Activated naive CD8-positive, alpha-beta T cell treated with anti-CD3 and anti-CD28 coated beads, Interleukin-2, amount 10 ng/mL, durations not matched to agents 7 days and 5 days (primary cell): ENCODE results near the gene MRPL55. TPM values are rescaled to one million over a fixed set of nuclear protein-coding genes. Genes with fewer than 3 reads are reported as not detected.

ENCODE experiments used
- ATAC-seq: fragments of 150-1000 bp; cut with Tn5 transposase; one replicate; pipeline ENCODE4 v1.10.0; 2021; ENCODE audit warnings: low read depth, moderate library complexity
- POLR2A ChIA-PET: fragments of 350-600 bp; sonication (Branson Sonifier 250); formaldehyde crosslinking; loops from one replicate; lab custom pipeline; 2021; ENCODE audit warnings: antibody characterized with exemption; lab: Charles Lee
- DNase-seq: peaks from one replicate; pipeline ENCODE4 v3.0.0; 2021
- H3K27ac Mint-ChIP-seq: one replicate; pipeline ENCODE4 v1.8.0; 2022; ENCODE audit warnings: mild to moderate bottlenecking, mixed read lengths
- H3K27me3 Mint-ChIP-seq: one replicate; pipeline ENCODE4 v1.8.0; 2022; ENCODE audit warnings: mild to moderate bottlenecking, moderate library complexity, mixed read lengths
- H3K36me3 Mint-ChIP-seq: one replicate; pipeline ENCODE4 v1.8.0; 2021; ENCODE audit warnings: mild to moderate bottlenecking, mixed read lengths
- H3K4me1 Mint-ChIP-seq: one replicate; pipeline ENCODE4 v1.8.0; 2021; ENCODE audit warnings: mixed read lengths
- H3K4me3 Mint-ChIP-seq: one replicate; pipeline ENCODE4 v1.8.0; 2022; ENCODE audit warnings: mild to moderate bottlenecking, moderate library complexity, mixed read lengths
- H3K9me3 Mint-ChIP-seq: one replicate; pipeline ENCODE4 v1.8.0; 2021; ENCODE audit warnings: mixed read lengths
- microRNA-seq: library from miRNA; unstranded; fragments of <30 nt; microRNA quantifications from one replicate; pipeline ENCODE4 v1.2.0, GENCODE V29; 2022
- total RNA-seq, 2 experiments: library from RNA; stranded (reverse); gene quantifications; one replicate each; pipeline ENCODE4 v1.2.3, GENCODE V29; 2021

The MRPL55 gene
- total RNA-seq, 2 experiments from 2014 or later, result 53.6 to 53.7 TPM

GRCh38 chr1:228062085-228062791 lies 46.9 kb downstream of the MRPL55 start:
- DNase-seq (no peak), ATAC-seq (no peak)
- Mint-ChIP-seq H3K36me3 (no peaks in the 10 kb centered on the region), H3K9me3 (no peaks in the 10 kb centered on the region), H3K4me1 (peaks cover 3% of the 10 kb centered on the region), H3K27me3 (peaks cover 34% of the 10 kb centered on the region), H3K27ac (no peak overlapping the region), H3K4me3 (no peak overlapping the region)
- POLR2A ChIA-PET, result no interaction called here

GRCh38 chr1:228061411-228062084 lies 47.6 kb downstream of the MRPL55 start:
- ATAC-seq, result no peak
- Mint-ChIP-seq H3K27me3 (peaks cover 33% of the 10 kb centered on the region), H3K36me3 (no peaks in the 10 kb centered on the region), H3K4me3 (no peak overlapping the region), H3K4me1 (peaks cover 1% of the 10 kb centered on the region), H3K27ac (no peak overlapping the region), H3K9me3 (no peaks in the 10 kb centered on the region)
- no peak for DNase-seq
- POLR2A ChIA-PET, result interaction anchor here (0.7 kb wide), 1 partner anchor 141 kb away, joined by 3 read pairs; no protein-coding TSS in a partner anchor

GRCh38 chr1:228060458-228061190 lies 48.5 kb downstream of the MRPL55 start:
- no peak for ATAC-seq

GRCh38 chr1:228059634-228060457 lies 49.3 kb downstream of the MRPL55 start:
- peak; percentile 70 for ATAC-seq
- Mint-ChIP-seq H3K36me3 (no peaks in the 10 kb centered on the region), H3K9me3 (no peaks in the 10 kb centered on the region), H3K27ac (peak overlapping the region; percentile 38), H3K4me3 (peak overlapping the region; percentile 73), H3K4me1 (peaks cover 1% of the 10 kb centered on the region), H3K27me3 (peaks cover 44% of the 10 kb centered on the region)
- POLR2A ChIA-PET, result interaction anchor here (0.8 to 1.8 kb wide), 2 partner anchors 22 to 23 kb away, joined by 3 to 4 read pairs; partner anchors contain the start of gene ARF1
- peak; percentile 83 for DNase-seq

More at GRCh38 chr1:228060458-228061190, 48.5 kb downstream of the MRPL55 start:
- Mint-ChIP-seq H3K27ac (no peak overlapping the region), H3K4me1 (peaks cover 1% of the 10 kb centered on the region), H3K9me3 (no peaks in the 10 kb centered on the region), H3K4me3 (peak overlapping the region; percentile 73), H3K27me3 (peaks cover 41% of the 10 kb centered on the region), H3K36me3 (no peaks in the 10 kb centered on the region)
- POLR2A ChIA-PET, result interaction anchor here (0.7 to 0.8 kb wide), 2 partner anchors 21 to 140 kb away, joined by 3 read pairs; no protein-coding TSS in a partner anchor
- no peak for DNase-seq

- H3K27me3 Mint-ChIP-seq, result peaks cover 46% of the 10 kb centered on the region
- DNase-seq (peak; percentile 68), ATAC-seq (peak; percentile 43)
- H3K4me1 Mint-ChIP-seq, result peaks cover 1% of the 10 kb centered on the region
- POLR2A ChIA-PET, result interaction anchor here (0.6 to 1.8 kb wide), 2 partner anchors 7 to 23 kb away, joined by 3 to 4 read pairs; partner anchors contain the start of gene ARF1
- H3K9me3 Mint-ChIP-seq, result peaks cover 1% of the 10 kb centered on the region
- no peaks in the 10 kb centered on the region for H3K36me3 Mint-ChIP-seq
- no peak overlapping the region for H3K27ac Mint-ChIP-seq
- H3K4me3 Mint-ChIP-seq, result peak overlapping the region; percentile 73
Observed at GRCh38 chr1:228058949-228059633, 50.0 kb downstream of the MRPL55 start.

GRCh38 chr1:228058172-228058948 lies 50.7 kb downstream of the MRPL55 start:
- peaks cover 1% of the 10 kb centered on the region for H3K4me1 Mint-ChIP-seq
- H3K27me3 Mint-ChIP-seq, result peaks cover 53% of the 10 kb centered on the region
- no peak for DNase-seq
- POLR2A ChIA-PET, result interaction anchor here (0.6 to 1.8 kb wide), 2 partner anchors 8 to 24 kb away, joined by 3 to 4 read pairs; partner anchors contain the start of gene ARF1
- peak overlapping the region; percentile 19 for H3K4me3 Mint-ChIP-seq
- peaks cover 1% of the 10 kb centered on the region for H3K9me3 Mint-ChIP-seq
- no peak for ATAC-seq
- no peaks in the 10 kb centered on the region for H3K36me3 Mint-ChIP-seq
- no peak overlapping the region for H3K27ac Mint-ChIP-seq

Small RNA genes lying within 50 kb of the gene (microRNA-seq; reads per million reads assigned to microRNA genes)
- gene MIR3620, result not detected

Other genes starting within 250 kb of the MRPL55 start
- under 1 TPM; 0.08 to 0.09 TPM for gene WNT9A, start 161.4 kb downstream of the MRPL55 start, total RNA-seq
- not detected for gene WNT3A, start 102.3 kb downstream of the MRPL55 start, total RNA-seq
- 100 to 1,000 TPM; 266 to 284 TPM for gene ARF1, start 26.6 kb downstream of the MRPL55 start, total RNA-seq
- 10 to 100 TPM; 25.2 to 29.2 TPM for gene C1orf35, start 6.0 kb downstream of the MRPL55 start, total RNA-seq
- 100 to 1,000 TPM; 289 to 327 TPM for gene GUK1, start 31.0 kb upstream of the MRPL55 start, total RNA-seq
- 1 to 10 TPM; 6.2 to 7.7 TPM for gene GJC2, start 40.6 kb upstream of the MRPL55 start, total RNA-seq
- 10 to 100 TPM in 1 of 2 experiments, 1 to 10 TPM in 1; 9.7 to 12.2 TPM for gene IBA57, start 56.5 kb upstream of the MRPL55 start, total RNA-seq
- gene OBSCN, start 98.7 kb upstream of the MRPL55 start, total RNA-seq, result 10 to 100 TPM; 44.3 to 44.7 TPM